IMR-90 (cell line): Measurements from ENCODE around the gene GTSE1. TPM values are rescaled to one million over a fixed set of nuclear protein-coding genes. Genes with fewer than 3 reads are reported as not detected.

Experiments
- ATAC-seq: fragments of 200-7000 bp; cut with Tn5 transposase; 2 replicates; pipeline ENCODE4 v1.9.1; 2020; ENCODE audit warnings: low read depth, mild to moderate bottlenecking, moderate library complexity
- BruUV-seq: library from RNA; stranded (reverse); fragments of 400-500 nt; replicated peaks from 2 replicates; lab custom pipeline; 2021; lab: Mats Ljungman, UMichigan
- CTCF ChIA-PET: fragments of 300-600 bp; formaldehyde crosslinking; extraction: SDS; loops from one replicate; lab custom pipeline; 2021; ENCODE audit warnings: antibody characterized with exemption; lab: Yijun Ruan, JAX
- POLR2A ChIA-PET: fragments of 300-600 bp; sonication (Branson Sonifier 250); formaldehyde crosslinking; loops from one replicate; lab custom pipeline; 2022; ENCODE audit warnings: antibody characterized with exemption; ENCODE audit not compliant: unreplicated experiment; lab: Charles Lee
- DNase-seq: peaks from one replicate; pipeline ENCODE4 v3.0.0; 2013
- H2AFZ ChIP-seq: replicated peaks from 2 replicates; pipeline ENCODE3; 2013; ENCODE audit warnings: low read length, mild to moderate bottlenecking; ENCODE audit not compliant: poor library complexity
- H2AK5ac ChIP-seq: 2 replicates; pipeline ENCODE4 v1.6.1; 2013; ENCODE audit warnings: low read depth, low read length, inconsistent platforms
- H2AK9ac ChIP-seq: replicated peaks from 2 replicates; pipeline ENCODE3; 2013; ENCODE audit warnings: mild to moderate bottlenecking, low read depth, low read length, moderate library complexity; ENCODE audit not compliant: poor library complexity
- H2BK120ac ChIP-seq: 2 replicates; pipeline ENCODE4 v1.6.1; 2013; ENCODE audit warnings: low read depth, low read length, inconsistent platforms
- H2BK15ac ChIP-seq: 3 replicates; pipeline ENCODE4 v1.6.1; 2013; ENCODE audit warnings: low read depth, low read length, inconsistent platforms
- H2BK20ac ChIP-seq: 2 replicates; pipeline ENCODE4 v1.6.1; 2013; ENCODE audit warnings: low read depth, mild to moderate bottlenecking, inconsistent platforms, low read length, moderate library complexity
- H2BK5ac ChIP-seq: 2 replicates; pipeline ENCODE4 v1.6.1; 2013; ENCODE audit warnings: mild to moderate bottlenecking, low read depth, low read length, inconsistent platforms; ENCODE audit not compliant: poor library complexity, severe bottlenecking
- H3K14ac ChIP-seq: replicated peaks from 2 replicates; pipeline ENCODE4 v1.6.1; 2013; ENCODE audit warnings: low read depth, low read length, inconsistent platforms
- H3K18ac ChIP-seq: 2 replicates; pipeline ENCODE4 v1.6.1; 2013; ENCODE audit warnings: low read depth, low read length, control low read depth
- H3K23ac ChIP-seq: 2 replicates; pipeline ENCODE4 v1.6.1; 2013; ENCODE audit warnings: low read depth, low read length, inconsistent platforms
- H3K27ac ChIP-seq: 2 replicates; pipeline ENCODE4 v1.5.1; 2013; ENCODE audit warnings: mild to moderate bottlenecking, control low read depth, low read length; ENCODE audit not compliant: insufficient read depth
- H3K27me3 ChIP-seq: 2 replicates; pipeline ENCODE4 v1.6.1; 2013; ENCODE audit warnings: low read length; ENCODE audit not compliant: control insufficient read depth, insufficient read depth
- H3K36me3 ChIP-seq: 2 replicates; pipeline ENCODE4 v1.6.1; 2013; ENCODE audit warnings: low read length, mixed read lengths; ENCODE audit not compliant: control insufficient read depth, insufficient read depth
- H3K4ac ChIP-seq: 2 replicates; pipeline ENCODE4 v1.6.1; 2013; ENCODE audit warnings: low read depth, low read length, inconsistent platforms
- H3K4me1 ChIP-seq: 2 replicates; pipeline ENCODE4 v1.6.1; 2013; ENCODE audit warnings: low read length, mixed read lengths; ENCODE audit not compliant: control insufficient read depth, insufficient read depth
- H3K4me2 ChIP-seq: 2 replicates; pipeline ENCODE4 v1.6.1; 2013; ENCODE audit warnings: low read depth, mild to moderate bottlenecking, control low read depth, low read length, moderate library complexity
- H3K4me3 ChIP-seq: 2 replicates; pipeline ENCODE4 v1.5.1; 2013; ENCODE audit warnings: low read depth, mild to moderate bottlenecking, control low read depth, low read length, moderate library complexity; ENCODE audit not compliant: insufficient read depth
- H3K56ac ChIP-seq: 2 replicates; pipeline ENCODE4 v1.6.1; 2013; ENCODE audit warnings: low read length, inconsistent platforms; ENCODE audit not compliant: insufficient read depth; ENCODE audit errors: extremely low read depth
- H3K79me1 ChIP-seq, 2 experiments: 2 replicates each; pipeline ENCODE4 v1.6.1; 2013; ENCODE audit warnings: low read length in 2 of 2, inconsistent platforms in 1 of 2, low read depth in 1 of 2
- H3K9ac ChIP-seq: 2 replicates; pipeline ENCODE4 v1.6.1; 2013; ENCODE audit warnings: low read depth, low read length, control low read depth
- H3K9me1 ChIP-seq: 2 replicates; pipeline ENCODE4 v1.6.1; 2013; ENCODE audit warnings: low read length, inconsistent platforms; ENCODE audit not compliant: insufficient read depth
- H3K9me3 ChIP-seq: 2 replicates; pipeline ENCODE4 v1.6.1; 2013; ENCODE audit warnings: low read length; ENCODE audit not compliant: control insufficient read depth, insufficient read depth
- H4K20me1 ChIP-seq: 2 replicates; pipeline ENCODE4 v1.6.1; 2013; ENCODE audit warnings: low read length, inconsistent platforms; ENCODE audit not compliant: insufficient read depth
- H4K5ac ChIP-seq: 2 replicates; pipeline ENCODE4 v1.6.1; 2013; ENCODE audit warnings: mild to moderate bottlenecking, low read depth, low read length, control low read depth
- H4K8ac ChIP-seq, 2 experiments: 2 replicates each; pipeline ENCODE4 v1.6.1; 2013; ENCODE audit warnings: low read depth in 2 of 2, low read length in 2 of 2, control low read depth in 1 of 2, inconsistent platforms in 1 of 2
- H4K91ac ChIP-seq: 2 replicates; pipeline ENCODE4 v1.6.1; 2013; ENCODE audit warnings: low read depth, low read length, inconsistent platforms; ENCODE audit not compliant: insufficient read depth
- BHLHE40 ChIP-seq: fragments of 150-350 bp; IDR thresholded peaks from 2 replicates; pipeline ENCODE4 v1.6.1; 2016; ENCODE audit warnings: mild to moderate bottlenecking, low read depth, low read length
- CEBPB ChIP-seq: IDR thresholded peaks from 2 replicates; pipeline ENCODE4 v1.6.1; 2012; ENCODE audit warnings: low read depth, low read length, improper control_type of control experiment
- CHD1 ChIP-seq: IDR thresholded peaks from 2 replicates; pipeline ENCODE4 v1.6.1; 2012; ENCODE audit warnings: low read depth, low read length, improper control_type of control experiment
- FOS ChIP-seq: fragments of 150-350 bp; IDR thresholded peaks from 2 replicates; pipeline ENCODE4 v1.6.1; 2016; ENCODE audit warnings: low read depth, low read length
- MAFK ChIP-seq: IDR thresholded peaks from 2 replicates; pipeline ENCODE4 v1.6.1; 2012; ENCODE audit warnings: low read depth, low read length, improper control_type of control experiment
- MAZ ChIP-seq: IDR thresholded peaks from 2 replicates; pipeline ENCODE4 v1.6.1; 2012; ENCODE audit warnings: low read depth, mild to moderate bottlenecking, low read length, improper control_type of control experiment, moderate library complexity, borderline replicate concordance
- MXI1 ChIP-seq: IDR thresholded peaks from 2 replicates; pipeline ENCODE4 v1.6.1; 2012; ENCODE audit warnings: low read depth, mild to moderate bottlenecking, low read length, moderate library complexity, borderline replicate concordance
- NFE2L2 ChIP-seq: fragments of 150-350 bp; IDR thresholded peaks from 2 replicates; pipeline ENCODE4 v1.6.1; 2016; ENCODE audit warnings: low read depth, mild to moderate bottlenecking, low read length
- POLR2A ChIP-seq: IDR thresholded peaks from 2 replicates; pipeline ENCODE4 v1.6.1; 2012; ENCODE audit warnings: mild to moderate bottlenecking, low read depth, low read length
- RAD21 ChIP-seq: IDR thresholded peaks from 2 replicates; pipeline ENCODE4 v1.6.1; 2012; ENCODE audit warnings: low read length, improper control_type of control experiment
- RCOR1 ChIP-seq: IDR thresholded peaks from 2 replicates; pipeline ENCODE4 v1.6.1; 2012; ENCODE audit warnings: mild to moderate bottlenecking, low read length, improper control_type of control experiment; ENCODE audit not compliant: insufficient replicate concordance
- RFX5 ChIP-seq: IDR thresholded peaks from 2 replicates; pipeline ENCODE4 v1.8.0; 2012; ENCODE audit warnings: low read depth, mild to moderate bottlenecking, low read length, moderate library complexity
- SMC3 ChIP-seq: fragments of 150-350 bp; IDR thresholded peaks from 2 replicates; pipeline ENCODE4 v1.6.1; 2016; ENCODE audit warnings: low read depth, mild to moderate bottlenecking, antibody characterized with exemption, low read length, moderate library complexity
- WGBS, 2 experiments: methylation state at CpG; one replicate each; pipeline versions ENCODE4 v1.1.5 to v1.1.7; 2013; ENCODE audit warnings: missing lambda C conversion rate in 2 of 2; ENCODE audit not compliant: insufficient read length in 1 of 2; ENCODE audit errors: extremely low coverage in 2 of 2; 5-methylcytosine and 5-hydroxymethylcytosine counted together
- dilution Hi-C: fragments of 300-500 bp; cut with HindIII; formaldehyde crosslinking; loops from one replicate; pipeline ENCODE4 v1.14.3; 2018; ENCODE audit warnings: low sequenced_read_pairs; ENCODE audit not compliant: unreplicated experiment
- in situ Hi-C: fragments of 300-500 bp; cut with MboI; formaldehyde crosslinking; loops from 3 replicates; pipeline ENCODE4 v1.14.3; 2019; ENCODE audit warnings: low sequenced_read_pairs, inconsistent platforms, mixed read lengths
- intact Hi-C: fragments of 100-400 bp; cut with micrococcal nuclease; formaldehyde crosslinking; loops from 2 replicates; pipeline ENCODE4 v1.10.0; 2022
- polyA plus RNA-seq, 3 experiments: library from polyadenylated mRNA; depleted of rRNA; stranded (reverse); fragments of >200 nt; gene quantifications; 2 replicates each; pipeline ENCODE4 v1.2.3, GENCODE V29; 2012; ENCODE audit warnings: low replicate concordance in 1 of 3
- total RNA-seq: library from RNA; depleted of rRNA; stranded (reverse); fragments of >200 nt; gene quantifications from 2 replicates; pipeline ENCODE4 v1.2.3, GENCODE V29; 2012
- TF ChIP-seq, protein P1 (sequence below): fragments of 150-350 bp; IDR thresholded peaks from 2 replicates; pipeline ENCODE4 v1.6.1; 2016; ENCODE audit warnings: low read depth, mild to moderate bottlenecking, low read length, moderate library complexity, borderline replicate concordance
- TF ChIP-seq, protein P2 (sequence below): fragments of 150-350 bp; IDR thresholded peaks from 2 replicates; pipeline ENCODE4 v1.6.1; 2017; ENCODE audit warnings: mild to moderate bottlenecking, antibody characterized with exemption, low read length, low read depth
- TF ChIP-seq, protein P3 (sequence below): conservative IDR thresholded peaks from 2 replicates; pipeline ENCODE4 v1.5.1; 2012; ENCODE audit warnings: mild to moderate bottlenecking, low read depth, low read length, improper control_type of control experiment

Gene GTSE1
- total and polyA plus RNA-seq, 2 of the 4 experiments (the other 2 are of a cell fraction) = 5.9 to 17.1 TPM

GRCh38 chr22:46329616-46330015, 32.9 kb downstream of the GTSE1 start:
- no peak for ATAC-seq
- H3K4me2 ChIP-seq = no peak overlapping the region
- H3K9me3 ChIP-seq = no peaks in the 10 kb centered on the region
- H4K8ac ChIP-seq = no peak overlapping the region
- dilution Hi-C loops = no loop called here
- H3K36me3 ChIP-seq = peaks cover 23% of the 10 kb centered on the region
- H3K4ac ChIP-seq = no peak overlapping the region
- H3K9me1 ChIP-seq = no peaks in the 10 kb centered on the region
- no peak overlapping the region for H2BK5ac ChIP-seq
- H3K14ac ChIP-seq = no peak overlapping the region
- H4K91ac ChIP-seq = no peak overlapping the region
- H3K18ac ChIP-seq = no peak overlapping the region
- no peaks in the 10 kb centered on the region for H3K4me1 ChIP-seq
- no CpG with 5 or more reads among the region's 8 CpGs for WGBS, 2 experiments
- ChIA-PET POLR2A (no interaction called here), CTCF (no interaction called here)
- no peak overlapping the region for H2AK9ac ChIP-seq
- no peak for DNase-seq
- no peak overlapping the region for H4K5ac ChIP-seq
- TF ChIP-seq, protein P1, sequence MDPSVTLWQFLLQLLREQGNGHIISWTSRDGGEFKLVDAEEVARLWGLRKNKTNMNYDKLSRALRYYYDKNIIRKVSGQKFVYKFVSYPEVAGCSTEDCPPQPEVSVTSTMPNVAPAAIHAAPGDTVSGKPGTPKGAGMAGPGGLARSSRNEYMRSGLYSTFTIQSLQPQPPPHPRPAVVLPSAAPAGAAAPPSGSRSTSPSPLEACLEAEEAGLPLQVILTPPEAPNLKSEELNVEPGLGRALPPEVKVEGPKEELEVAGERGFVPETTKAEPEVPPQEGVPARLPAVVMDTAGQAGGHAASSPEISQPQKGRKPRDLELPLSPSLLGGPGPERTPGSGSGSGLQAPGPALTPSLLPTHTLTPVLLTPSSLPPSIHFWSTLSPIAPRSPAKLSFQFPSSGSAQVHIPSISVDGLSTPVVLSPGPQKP = no peak
- TF ChIP-seq BHLHE40 (no peak), CHD1 (no peak), RCOR1 (no peak), RFX5 (no peak), MAZ (no peak), SMC3 (no peak), MXI1 (no peak), MAFK (no peak), POLR2A (no peak), FOS (no peak), CEBPB (no peak), RAD21 (no peak), NFE2L2 (no peak)
- TF ChIP-seq, protein P2, sequence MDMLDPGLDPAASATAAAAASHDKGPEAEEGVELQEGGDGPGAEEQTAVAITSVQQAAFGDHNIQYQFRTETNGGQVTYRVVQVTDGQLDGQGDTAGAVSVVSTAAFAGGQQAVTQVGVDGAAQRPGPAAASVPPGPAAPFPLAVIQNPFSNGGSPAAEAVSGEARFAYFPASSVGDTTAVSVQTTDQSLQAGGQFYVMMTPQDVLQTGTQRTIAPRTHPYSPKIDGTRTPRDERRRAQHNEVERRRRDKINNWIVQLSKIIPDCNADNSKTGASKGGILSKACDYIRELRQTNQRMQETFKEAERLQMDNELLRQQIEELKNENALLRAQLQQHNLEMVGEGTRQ = no peak
- TF ChIP-seq, protein P3, sequence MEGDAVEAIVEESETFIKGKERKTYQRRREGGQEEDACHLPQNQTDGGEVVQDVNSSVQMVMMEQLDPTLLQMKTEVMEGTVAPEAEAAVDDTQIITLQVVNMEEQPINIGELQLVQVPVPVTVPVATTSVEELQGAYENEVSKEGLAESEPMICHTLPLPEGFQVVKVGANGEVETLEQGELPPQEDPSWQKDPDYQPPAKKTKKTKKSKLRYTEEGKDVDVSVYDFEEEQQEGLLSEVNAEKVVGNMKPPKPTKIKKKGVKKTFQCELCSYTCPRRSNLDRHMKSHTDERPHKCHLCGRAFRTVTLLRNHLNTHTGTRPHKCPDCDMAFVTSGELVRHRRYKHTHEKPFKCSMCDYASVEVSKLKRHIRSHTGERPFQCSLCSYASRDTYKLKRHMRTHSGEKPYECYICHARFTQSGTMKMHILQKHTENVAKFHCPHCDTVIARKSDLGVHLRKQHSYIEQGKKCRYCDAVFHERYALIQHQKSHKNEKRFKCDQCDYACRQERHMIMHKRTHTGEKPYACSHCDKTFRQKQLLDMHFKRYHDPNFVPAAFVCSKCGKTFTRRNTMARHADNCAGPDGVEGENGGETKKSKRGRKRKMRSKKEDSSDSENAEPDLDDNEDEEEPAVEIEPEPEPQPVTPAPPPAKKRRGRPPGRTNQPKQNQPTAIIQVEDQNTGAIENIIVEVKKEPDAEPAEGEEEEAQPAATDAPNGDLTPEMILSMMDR = no peak
- no peak overlapping the region for H3K9ac ChIP-seq
- H3K23ac ChIP-seq = no peak overlapping the region
- H3K79me1 ChIP-seq = peaks cover 4 to 7% of the 10 kb centered on the region in 2 experiments; a peak in 3 of 4 replicates
- in situ Hi-C loops = no loop called here
- no peak overlapping the region for H2AFZ ChIP-seq
- no peak overlapping the region for H3K4me3 ChIP-seq
- H2AK5ac ChIP-seq = no peak overlapping the region
- H2BK20ac ChIP-seq = no peak overlapping the region
- no peaks in the 10 kb centered on the region for H4K20me1 ChIP-seq
- no peak overlapping the region for H2BK15ac ChIP-seq
- H3K27ac ChIP-seq = no peak overlapping the region
- H3K27me3 ChIP-seq = no peaks in the 10 kb centered on the region
- intact Hi-C loops = no loop called here
- no TSS peak for BruUV-seq
- H2BK120ac ChIP-seq = no peak overlapping the region
- no peak overlapping the region for H3K56ac ChIP-seq
